Measurements from ENCODE around the gene GATC.

DNA sequence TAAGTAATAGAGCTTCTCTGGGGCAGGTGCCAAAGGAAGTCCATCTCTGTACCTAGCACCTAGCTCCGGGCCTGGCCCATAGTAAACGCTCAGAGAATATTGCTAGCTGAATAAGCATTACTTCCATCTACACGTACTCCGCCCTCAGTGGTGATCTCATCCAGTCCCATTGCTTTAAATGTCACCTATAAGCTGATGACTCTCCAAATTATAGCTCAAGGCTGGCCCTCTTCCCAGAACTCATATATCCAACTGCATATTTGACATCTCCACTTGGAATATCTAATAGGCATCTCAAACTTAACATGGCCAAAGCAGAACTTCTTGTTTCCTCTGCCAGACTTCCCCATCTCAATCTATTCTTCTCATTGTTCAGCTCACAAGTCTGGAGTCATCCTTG, 42.8 kb downstream of the GATC start:
- TF ChIP-seq, protein P1, sequence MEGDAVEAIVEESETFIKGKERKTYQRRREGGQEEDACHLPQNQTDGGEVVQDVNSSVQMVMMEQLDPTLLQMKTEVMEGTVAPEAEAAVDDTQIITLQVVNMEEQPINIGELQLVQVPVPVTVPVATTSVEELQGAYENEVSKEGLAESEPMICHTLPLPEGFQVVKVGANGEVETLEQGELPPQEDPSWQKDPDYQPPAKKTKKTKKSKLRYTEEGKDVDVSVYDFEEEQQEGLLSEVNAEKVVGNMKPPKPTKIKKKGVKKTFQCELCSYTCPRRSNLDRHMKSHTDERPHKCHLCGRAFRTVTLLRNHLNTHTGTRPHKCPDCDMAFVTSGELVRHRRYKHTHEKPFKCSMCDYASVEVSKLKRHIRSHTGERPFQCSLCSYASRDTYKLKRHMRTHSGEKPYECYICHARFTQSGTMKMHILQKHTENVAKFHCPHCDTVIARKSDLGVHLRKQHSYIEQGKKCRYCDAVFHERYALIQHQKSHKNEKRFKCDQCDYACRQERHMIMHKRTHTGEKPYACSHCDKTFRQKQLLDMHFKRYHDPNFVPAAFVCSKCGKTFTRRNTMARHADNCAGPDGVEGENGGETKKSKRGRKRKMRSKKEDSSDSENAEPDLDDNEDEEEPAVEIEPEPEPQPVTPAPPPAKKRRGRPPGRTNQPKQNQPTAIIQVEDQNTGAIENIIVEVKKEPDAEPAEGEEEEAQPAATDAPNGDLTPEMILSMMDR (IDR thresholded peaks at IDR 0.05; ENCODE audit: borderline replicate concordance, extremely low read depth, low read length, poor library complexity, severe bottlenecking) = no peak
- no peak for TF ChIP-seq EZH2 (IDR thresholded peaks at IDR 0.05; ENCODE audit: borderline replicate concordance, low read depth, low read length, severe bottlenecking)

Measured in DND-41 (cell line).